Ovary (tissue), 3 donors: Measurements from ENCODE around the gene RSPH6A.

Experiments
- EP300 ChIP-seq: sonication (generic); formaldehyde crosslinking; IDR thresholded peaks from one replicate; pipeline ENCODE4 v1.6.1; 2017; ENCODE audit warnings: antibody characterized with exemption
- POLR2A ChIP-seq: fragments of 450-650 bp; IDR thresholded peaks from one replicate; pipeline ENCODE4 v1.6.1; 2017; ENCODE audit warnings: antibody characterized with exemption, mild to moderate bottlenecking, moderate library complexity
- TF ChIP-seq, protein P1 (sequence below), 3 donors: fragments of 450-650 bp in 2 of 3; fragments of 200-600 bp in 1 of 3; IDR thresholded peaks; one replicate each; pipeline versions ENCODE4 v1.5.1 to v1.8.0; 2016 to 2022; ENCODE audit warnings: antibody characterized with exemption in 3 of 3, mild to moderate bottlenecking in 1 of 3
- donor health status: DM: no; HTN: no; CAD: no.

DNA sequence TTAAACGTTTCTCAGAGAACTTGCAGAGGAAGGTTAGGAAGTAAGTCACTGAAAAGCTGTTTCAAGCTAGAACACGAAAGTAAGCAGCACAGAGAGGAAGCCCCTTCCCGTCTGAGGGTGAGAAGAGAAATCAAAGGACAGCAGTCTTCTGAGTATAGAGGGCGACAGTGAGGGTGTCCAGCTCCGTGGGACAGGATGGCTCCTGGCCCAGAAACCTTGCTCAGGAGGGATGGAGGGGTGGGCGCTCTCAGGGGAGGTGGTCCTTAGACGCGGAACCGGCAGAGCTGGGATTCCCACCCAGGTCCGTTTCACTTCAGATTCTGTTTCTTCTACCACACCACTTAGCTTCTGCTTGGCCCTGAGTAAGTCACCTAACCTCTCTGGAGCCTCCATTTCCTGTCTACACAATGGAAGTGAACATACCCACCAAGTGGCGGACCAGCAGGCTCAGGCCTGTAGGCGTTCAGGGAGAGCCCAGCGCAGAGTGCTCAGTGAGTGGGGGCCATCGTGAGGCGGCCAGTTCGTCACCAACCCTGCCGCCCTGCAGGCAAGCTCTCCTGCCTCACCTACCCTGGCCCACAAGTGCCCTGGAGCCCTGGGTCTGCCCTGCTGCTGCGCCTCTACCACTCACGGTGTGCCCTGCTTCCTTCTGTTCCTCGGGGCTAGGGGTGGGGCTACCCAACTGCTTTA is 5.5 kb upstream of the RSPH6A start:
- TF ChIP-seq, protein P1, sequence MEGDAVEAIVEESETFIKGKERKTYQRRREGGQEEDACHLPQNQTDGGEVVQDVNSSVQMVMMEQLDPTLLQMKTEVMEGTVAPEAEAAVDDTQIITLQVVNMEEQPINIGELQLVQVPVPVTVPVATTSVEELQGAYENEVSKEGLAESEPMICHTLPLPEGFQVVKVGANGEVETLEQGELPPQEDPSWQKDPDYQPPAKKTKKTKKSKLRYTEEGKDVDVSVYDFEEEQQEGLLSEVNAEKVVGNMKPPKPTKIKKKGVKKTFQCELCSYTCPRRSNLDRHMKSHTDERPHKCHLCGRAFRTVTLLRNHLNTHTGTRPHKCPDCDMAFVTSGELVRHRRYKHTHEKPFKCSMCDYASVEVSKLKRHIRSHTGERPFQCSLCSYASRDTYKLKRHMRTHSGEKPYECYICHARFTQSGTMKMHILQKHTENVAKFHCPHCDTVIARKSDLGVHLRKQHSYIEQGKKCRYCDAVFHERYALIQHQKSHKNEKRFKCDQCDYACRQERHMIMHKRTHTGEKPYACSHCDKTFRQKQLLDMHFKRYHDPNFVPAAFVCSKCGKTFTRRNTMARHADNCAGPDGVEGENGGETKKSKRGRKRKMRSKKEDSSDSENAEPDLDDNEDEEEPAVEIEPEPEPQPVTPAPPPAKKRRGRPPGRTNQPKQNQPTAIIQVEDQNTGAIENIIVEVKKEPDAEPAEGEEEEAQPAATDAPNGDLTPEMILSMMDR (IDR thresholded peaks at IDR 0.05) = no peak
- TF ChIP-seq POLR2A (no peak), EP300 (no peak)
